Activated effector memory CD4-positive, alpha-beta T cell treated with Interleukin-2 at 50 U/mL for 16 hours (primary cell): ENCODE measurements around the gene DYRK4.

Experiments used
- DNase-seq: peaks from one replicate; pipeline ENCODE4 v3.0.0-alpha.2; 2020

Gene DYRK4

GRCh38 chr12:4628406-4628805, 66.4 kb downstream of the DYRK4 start:
- DNase-seq: no peak

- DNase-seq: no peak
Observed at GRCh38 chr12:4630262-4630661, 68.3 kb downstream of the DYRK4 start.

GRCh38 chr12:4643747-4644146, 81.7 kb downstream of the DYRK4 start:
- no peak for DNase-seq

- no peak for DNase-seq
Observed at GRCh38 chr12:4645023-4645422, 83.0 kb downstream of the DYRK4 start.

- no peak for DNase-seq
Observed at GRCh38 chr12:4648104-4648500, 86.1 kb downstream of the DYRK4 start.

GRCh38 chr12:4648501-4649357, 86.7 kb downstream of the DYRK4 start, which contains the start of the genes AKAP3 and NDUFA9:
Gene AKAP3 (minus strand): TSS chr12:4649051. CDS start chr12:4638196, 10,855 bp downstream.
Gene NDUFA9 (plus strand): TSS chr12:4649114. CDS start chr12:4649127, 13 bp downstream.
- peak; percentile 71 for DNase-seq

GRCh38 chr12:4649358-4649661, 87.3 kb downstream of the DYRK4 start:
- no peak for DNase-seq

- no peak for DNase-seq
Observed at GRCh38 chr12:4653257-4653656, 91.2 kb downstream of the DYRK4 start.

GRCh38 chr12:4653691-4654090, 91.7 kb downstream of the DYRK4 start:
- DNase-seq: no peak
